Fibroblast of lung (primary cell): Measurements from ENCODE around the gene PLA2G12B. TPM values are rescaled to one million over a fixed set of nuclear protein-coding genes. Genes with fewer than 3 reads are reported as not detected.
"Not testable (repeated sequence)": the region's sequence is repeated elsewhere in the genome, so short reads cannot be mapped to it uniquely, and the experiment has no call there.

Experiments
- DNase-seq, 2 donors: peaks; one replicate each; pipeline versions ENCODE4 v3.0.0 to v3.0.0-alpha.2; 2010; ENCODE audit warnings: low read depth in 2 of 2
- H2AFZ ChIP-seq: 2 replicates; pipeline ENCODE4 v1.5.1; 2012; ENCODE audit warnings: low read length, control low read depth, inconsistent platforms
- H3K27ac ChIP-seq: 2 replicates; pipeline ENCODE4 v1.5.1; 2011; ENCODE audit warnings: low read length, control low read depth; ENCODE audit not compliant: insufficient read depth
- H3K27me3 ChIP-seq: 2 replicates; pipeline ENCODE4 v1.5.1; 2011; ENCODE audit warnings: mild to moderate bottlenecking, low read length; ENCODE audit not compliant: control insufficient read depth, insufficient read depth
- H3K36me3 ChIP-seq: 2 replicates; pipeline ENCODE4 v1.5.1; 2011; ENCODE audit warnings: low read length; ENCODE audit not compliant: control insufficient read depth, insufficient read depth
- H3K4me1 ChIP-seq: 2 replicates; pipeline ENCODE4 v1.5.1; 2011; ENCODE audit warnings: low read length; ENCODE audit not compliant: control insufficient read depth, insufficient read depth; ENCODE audit errors: extremely low read depth
- H3K4me2 ChIP-seq: 2 replicates; pipeline ENCODE4 v1.5.1; 2011; ENCODE audit warnings: low read length, control low read depth; ENCODE audit not compliant: insufficient read depth; ENCODE audit errors: extremely low read depth
- H3K4me3 ChIP-seq, 4 experiments: fragments of 200-600 bp in 1 of 4; sonication (generic) in 1 of 4; replicated peaks in 1 of 4; 2 replicates each; pipeline ENCODE4 v1.5.1; 2011 to 2016; ENCODE audit warnings: low read length in 4 of 4, low read depth in 3 of 4, mild to moderate bottlenecking in 3 of 4, control low read depth in 2 of 4, inconsistent platforms in 1 of 4, mixed read lengths in 1 of 4; ENCODE audit not compliant: insufficient read depth in 1 of 4; ENCODE audit errors: control extremely low read depth in 1 of 4
- H3K79me2 ChIP-seq: 2 replicates; pipeline ENCODE4 v1.5.1; 2012; ENCODE audit warnings: mild to moderate bottlenecking, low read length, inconsistent platforms; ENCODE audit not compliant: control insufficient read depth, insufficient read depth
- H3K9ac ChIP-seq: 2 replicates; pipeline ENCODE4 v1.5.1; 2011; ENCODE audit warnings: mild to moderate bottlenecking, low read length, control low read depth; ENCODE audit not compliant: insufficient read depth
- H3K9me3 ChIP-seq: 2 replicates; pipeline ENCODE4 v1.5.1; 2012; ENCODE audit warnings: low read depth, low read length; ENCODE audit not compliant: control insufficient read depth, insufficient read depth
- H4K20me1 ChIP-seq: 2 replicates; pipeline ENCODE4 v1.5.1; 2011; ENCODE audit warnings: low read length; ENCODE audit not compliant: control insufficient read depth, insufficient read depth; ENCODE audit errors: extremely low read depth
- CTCF ChIP-seq, 2 donors: IDR thresholded peaks in 1 of 2; conservative IDR thresholded peaks in 1 of 2; 1 replicate in 1 of 2; 2 replicates in 1 of 2; pipeline ENCODE4 v1.5.1; 2011 to 2012; ENCODE audit warnings: low read length in 2 of 2, control low read depth in 1 of 2, inconsistent platforms in 1 of 2, low read depth in 1 of 2, mild to moderate bottlenecking in 1 of 2
- EZH2 ChIP-seq: IDR thresholded peaks from 2 replicates; pipeline ENCODE4 v1.5.1; 2012; ENCODE audit warnings: low read length, control low read depth, mild to moderate bottlenecking; ENCODE audit errors: missing control alignments
- polyA plus RNA-seq, 2 donors: library from polyadenylated mRNA; depleted of rRNA in 1 of 2; stranded (reverse) in 1 of 2; unstranded in 1 of 2; fragments of >200 nt; gene quantifications; 2 replicates each; pipeline ENCODE4 v1.2.1, GENCODE V29; 2011 to 2012; ENCODE audit warnings: missing spikeins in 1 of 2
- total RNA-seq: library from RNA; depleted of rRNA; stranded (reverse); fragments of >200 nt; gene quantifications from 2 replicates; pipeline ENCODE4 v1.2.1, GENCODE V29; 2014

Gene PLA2G12B
- total and polyA plus RNA-seq, 2 donors (not counting 1 experiment from before 2014, with no cell fraction given) = not detected

DNA sequence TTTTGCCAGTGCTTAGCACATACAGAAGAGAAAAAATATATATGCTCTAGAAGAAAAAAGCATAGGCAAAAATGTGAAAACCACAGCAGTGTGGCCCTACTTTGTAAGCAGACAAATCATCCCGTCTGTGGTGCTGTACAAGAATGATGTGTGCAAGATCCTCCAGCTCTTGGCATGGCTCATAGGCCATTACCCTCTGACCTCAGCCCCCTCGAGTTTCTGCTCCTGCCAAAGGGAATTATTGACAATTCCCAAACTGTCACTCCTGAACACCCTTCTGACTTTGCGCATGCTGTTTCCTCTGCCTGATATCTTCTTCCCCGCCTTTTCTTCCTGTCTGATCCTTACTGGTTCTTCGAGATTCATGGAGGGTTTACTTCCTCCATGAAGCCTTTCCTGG, 27.1 kb downstream of the PLA2G12B start:
- no peaks in the 10 kb centered on the region for H3K4me1 ChIP-seq
- no peak for TF ChIP-seq CTCF (conservative IDR thresholded peaks at IDR 0.05 in 1 of 2, IDR thresholded peaks at IDR 0.05 in 1 of 2; ENCODE audit: low read depth in 1 of 2, low read length in 2 of 2)
- TF ChIP-seq EZH2 = no peak

GRCh38 chr10:72925951-72926465, 28.6 kb downstream of the PLA2G12B start:
- H3K36me3 ChIP-seq = no peaks in the 10 kb centered on the region
- no peak for DNase-seq
- H2AFZ ChIP-seq = no peak overlapping the region
- H4K20me1 ChIP-seq = no peaks in the 10 kb centered on the region
- H3K4me2 ChIP-seq = no peak overlapping the region
- TF ChIP-seq CTCF (conservative IDR thresholded peaks at IDR 0.05 in 1 of 2, IDR thresholded peaks at IDR 0.05 in 1 of 2; ENCODE audit: low read depth in 1 of 2, low read length in 2 of 2) (no peak), EZH2 (no peak)
- no peaks in the 10 kb centered on the region for H3K79me2 ChIP-seq
- H3K4me3 ChIP-seq = no peak overlapping the region
- H3K9me3 ChIP-seq = no peaks in the 10 kb centered on the region
- no peak overlapping the region for H3K9ac ChIP-seq
- H3K27me3 ChIP-seq = no peaks in the 10 kb centered on the region
- no peaks in the 10 kb centered on the region for H3K4me1 ChIP-seq
- no peak overlapping the region for H3K27ac ChIP-seq

More for the DNA sequence above, 27.1 kb downstream of the PLA2G12B start:
- no peak overlapping the region for H3K9ac ChIP-seq
- no peak overlapping the region for H3K4me3 ChIP-seq
- no peak overlapping the region for H3K27ac ChIP-seq
- H3K79me2 ChIP-seq = no peaks in the 10 kb centered on the region
- no peaks in the 10 kb centered on the region for H3K27me3 ChIP-seq
- H4K20me1 ChIP-seq = no peaks in the 10 kb centered on the region
- no peak overlapping the region for H2AFZ ChIP-seq
- no peaks in the 10 kb centered on the region for H3K9me3 ChIP-seq
- H3K36me3 ChIP-seq = no peaks in the 10 kb centered on the region
- no peak overlapping the region for H3K4me2 ChIP-seq
- DNase-seq = no peak

GRCh38 chr10:72924351-72924750, 30.3 kb downstream of the PLA2G12B start:
- Histone ChIP-seq H3K4me1 (no peaks in the 10 kb centered on the region), H3K4me2 (no peak overlapping the region), H3K27me3 (no peaks in the 10 kb centered on the region), H3K9me3 (no peaks in the 10 kb centered on the region), H4K20me1 (no peaks in the 10 kb centered on the region), H3K79me2 (no peaks in the 10 kb centered on the region), H2AFZ (no peak overlapping the region), H3K36me3 (no peaks in the 10 kb centered on the region), H3K27ac (no peak overlapping the region), H3K9ac (no peak overlapping the region), H3K4me3 (no peak overlapping the region)
- DNase-seq = no peak
- TF ChIP-seq CTCF (conservative IDR thresholded peaks at IDR 0.05 in 1 of 2, IDR thresholded peaks at IDR 0.05 in 1 of 2; ENCODE audit: low read depth in 1 of 2, low read length in 2 of 2) = no peak
- no peak for TF ChIP-seq EZH2

- not testable (repeated sequence) for H3K4me1 ChIP-seq, H3K9ac ChIP-seq, H3K4me3 ChIP-seq, H3K36me3 ChIP-seq, H3K27ac ChIP-seq, H4K20me1 ChIP-seq, H3K9me3 ChIP-seq, H3K79me2 ChIP-seq, H3K27me3 ChIP-seq, DNase-seq, H3K4me2 ChIP-seq, H2AFZ ChIP-seq
Observed at GRCh38 chr10:72921147-72921683, 33.4 kb downstream of the PLA2G12B start.
